Hematopoietic multipotent progenitor cell (in vitro differentiated cells): ENCODE results near the gene ALAS1. TPM values are rescaled to one million over a fixed set of nuclear protein-coding genes. Genes with fewer than 3 reads are reported as not detected.

Source experiments
- DNase-seq, 3 donors: peaks; one replicate each; pipeline ENCODE4 v3.0.0-alpha.2; 2011 to 2015; ENCODE audit warnings: low read depth in 2 of 3, low spot score in 2 of 3
- total RNA-seq: library from RNA; depleted of rRNA; stranded (reverse); fragments of >200 nt; gene quantifications from one replicate; pipeline ENCODE4 v1.2.3, GENCODE V29; 2012

The ALAS1 gene
- total RNA-seq, 1 donor: 25.6 TPM

- no peak for DNase-seq
Observed at GRCh38 chr3:52232279-52233107, 34.5 kb downstream of the ALAS1 start.

DNA sequence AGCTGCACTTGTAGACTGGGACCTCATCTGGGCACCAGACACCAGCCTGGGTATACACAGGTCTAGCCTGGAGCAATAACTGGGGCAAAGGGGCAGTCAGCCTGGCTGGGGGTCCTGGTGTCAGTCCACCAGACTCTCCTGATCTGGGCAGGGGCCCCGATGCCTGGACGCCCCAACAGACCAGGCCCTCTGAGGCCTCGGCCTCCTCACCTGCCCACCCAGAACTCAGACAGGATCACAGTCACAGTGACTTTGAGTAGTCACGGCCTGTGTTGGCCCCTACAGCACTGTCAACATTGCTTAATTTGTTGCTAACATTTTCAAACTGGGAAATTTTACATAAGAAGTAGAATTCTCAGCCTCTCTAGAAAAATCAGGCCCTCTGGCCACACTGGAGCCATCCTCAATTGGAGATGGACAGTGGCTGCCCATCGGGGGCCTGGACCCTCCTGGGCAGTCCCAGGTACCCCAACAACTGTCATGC is 35.2 kb downstream of the ALAS1 start:
- DNase-seq: no peak

GRCh38 chr3:52233968-52234367 is 36.0 kb downstream of the ALAS1 start:
- no peak for DNase-seq

- no peak for DNase-seq
Observed at GRCh38 chr3:52234516-52235447, 36.8 kb downstream of the ALAS1 start.

- no peak for DNase-seq
Observed at GRCh38 chr3:52236424-52236886, 38.5 kb downstream of the ALAS1 start.

- DNase-seq: no peak
Observed at GRCh38 chr3:52237006-52237656, 39.2 kb downstream of the ALAS1 start.

DNA sequence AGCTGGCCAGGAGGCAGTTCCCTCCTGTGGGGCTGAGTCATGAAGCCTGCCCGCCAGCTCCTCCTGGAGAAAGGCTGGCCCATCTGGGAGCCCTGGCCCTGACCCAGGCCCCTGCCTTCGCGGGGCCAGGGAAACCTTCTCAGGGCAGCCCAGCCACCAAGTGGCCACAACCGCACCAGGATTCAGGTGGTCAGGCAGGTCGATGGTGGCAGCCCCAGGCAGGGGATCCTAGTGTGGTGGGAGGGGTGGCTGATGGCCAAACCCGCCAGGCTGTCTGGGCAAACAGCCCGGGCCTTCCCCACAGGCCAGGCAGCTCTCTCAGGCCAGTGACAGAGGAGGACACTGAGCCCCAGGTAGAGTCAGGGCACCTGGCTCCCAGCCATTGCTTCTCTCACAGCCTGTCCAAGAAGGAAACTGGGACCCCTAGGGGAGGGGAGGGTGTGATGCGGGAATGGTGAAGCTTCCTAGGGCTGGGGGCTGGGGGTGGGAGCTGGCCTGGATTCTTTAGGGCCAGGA is 39.8 kb downstream of the ALAS1 start:
- no peak for DNase-seq

DNA sequence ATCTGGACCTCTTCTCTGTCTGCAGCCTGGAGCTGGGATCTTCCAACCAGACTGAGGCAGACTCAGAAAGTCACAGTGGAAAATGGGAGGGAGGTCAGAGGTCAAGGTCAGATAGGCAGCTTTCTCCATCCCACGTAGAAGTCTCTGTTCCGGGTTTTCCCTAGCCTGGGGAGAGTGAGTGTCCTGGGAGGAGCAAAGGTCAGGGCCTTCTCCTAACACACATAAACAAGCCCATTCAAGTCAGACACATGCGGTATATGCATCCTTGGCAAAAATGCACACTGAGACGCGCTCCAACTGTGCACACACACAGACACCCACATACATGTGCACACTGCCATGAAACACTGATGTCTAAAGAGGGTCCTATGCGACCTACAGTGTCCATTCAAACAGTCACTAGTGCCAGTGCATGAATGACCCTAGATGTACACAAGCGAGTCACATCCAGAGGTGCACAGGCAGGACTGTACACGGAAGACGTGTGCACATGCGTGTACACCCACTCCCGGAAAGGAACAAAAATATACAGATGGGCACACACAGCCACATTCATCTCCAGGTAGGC is 40.3 kb downstream of the ALAS1 start:
- no peak for DNase-seq

GRCh38 chr3:52238761-52239701 is 41.1 kb downstream of the ALAS1 start, which contains the start of gene TWF2:
Gene TWF2 (minus strand): TSS chr3:52239158. CDS start chr3:52239016, 142 bp downstream.
- peak; percentile 80 to 86 (median 85) for DNase-seq

- peak in 2 of 3 donors; percentile 64 to 69 for DNase-seq
Observed at GRCh38 chr3:52240059-52240885, 42.3 kb downstream of the ALAS1 start.

GRCh38 chr3:52240886-52241370 is 43.0 kb downstream of the ALAS1 start:
- no peak for DNase-seq

DNA sequence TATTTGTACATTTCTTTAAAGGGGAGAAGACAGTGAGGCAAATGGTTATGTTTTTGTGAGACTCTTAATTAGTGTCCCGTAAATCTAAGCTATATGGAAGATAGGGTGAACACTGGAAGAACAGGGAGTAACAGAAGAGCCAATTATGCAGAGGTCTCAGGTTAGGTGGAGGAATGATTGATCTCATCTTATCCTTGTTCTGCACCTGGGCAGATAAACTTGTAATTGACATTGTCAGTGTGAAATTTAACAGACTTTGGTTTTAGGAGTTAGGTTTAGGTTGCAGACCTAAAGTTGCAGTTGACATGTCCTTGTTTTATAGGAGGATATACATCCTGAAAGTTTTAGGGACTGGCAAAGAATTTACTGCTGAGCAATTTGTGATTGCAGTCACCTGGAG is 44.1 kb downstream of the ALAS1 start:
- DNase-seq: no peak

- DNase-seq: no peak
Observed at GRCh38 chr3:52243791-52244628, 46.0 kb downstream of the ALAS1 start.

DNA sequence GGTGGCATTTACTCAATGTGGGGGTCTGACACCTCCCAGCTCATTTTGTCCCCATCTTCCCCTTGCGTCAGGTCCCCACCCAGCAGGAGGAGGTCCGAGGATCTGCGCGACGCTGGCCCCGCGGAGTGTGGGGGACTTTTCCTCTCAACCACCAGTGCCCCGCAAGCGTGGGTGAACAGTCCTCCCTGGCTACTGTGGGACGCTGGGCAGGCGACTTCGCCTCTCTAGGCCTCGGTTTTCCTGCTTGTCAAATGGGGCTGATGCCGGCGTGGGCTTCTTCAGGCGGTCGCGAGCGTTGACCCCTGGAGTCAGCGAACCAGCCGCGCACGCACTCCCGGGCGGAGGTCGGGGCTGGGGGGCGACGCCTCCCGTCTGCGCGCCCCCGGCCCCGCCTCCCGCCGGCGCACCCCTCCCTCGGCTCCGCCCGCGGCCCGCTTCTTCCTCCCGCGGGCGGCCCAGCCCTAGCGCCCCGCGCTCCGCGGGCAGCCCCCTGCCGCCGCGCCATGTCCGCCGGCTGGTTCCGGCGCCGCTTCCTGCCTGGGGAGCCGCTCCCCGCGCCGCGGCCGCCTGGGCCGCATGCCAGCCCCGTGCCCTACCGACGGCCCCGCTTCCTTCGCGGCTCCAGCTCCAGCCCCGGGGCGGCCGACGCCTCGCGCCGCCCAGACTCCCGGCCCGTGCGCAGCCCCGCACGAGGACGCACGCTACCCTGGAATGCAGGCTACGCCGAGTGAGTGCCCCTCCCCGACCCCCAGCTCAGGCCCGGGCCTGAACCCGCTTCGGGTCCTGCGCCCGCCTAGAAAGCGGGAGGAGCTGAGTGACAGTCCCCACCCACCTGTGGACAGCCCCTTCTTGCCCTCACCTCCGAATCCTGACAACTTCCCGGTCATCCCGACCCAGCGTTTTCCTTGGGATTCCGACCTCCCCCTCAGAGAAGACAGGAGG is 47.6 kb downstream of the ALAS1 start, which contains the start of gene PPM1M:
PPM1M (plus strand) TSS at position 438 of the 942 bp plus-strand sequence; CDS start at position 504, 66 bp downstream.
- peak; percentile 50 to 82 (median 78) for DNase-seq

GRCh38 chr3:52246264-52246620 is 48.3 kb downstream of the ALAS1 start:
- DNase-seq: no peak
